T-helper 1 cell treated with Interleukin-12 subunit alpha and Interleukin-12 subunit beta and Interleukin-4 antibody, amounts not matched to agents 30 μg/mL and 1 μg/mL, for 36 hours (primary cell): Measurements from ENCODE around the gene AFF3.
"Not testable (repeated sequence)": the region's sequence is repeated elsewhere in the genome, so short reads cannot be mapped to it uniquely, and the experiment has no call there.

Experiments used
- H3K27ac Mint-ChIP-seq: one replicate; pipeline ENCODE4 v1.8.0; 2021; ENCODE audit warnings: mild to moderate bottlenecking, mixed read lengths
- H3K27me3 Mint-ChIP-seq: one replicate; pipeline ENCODE4 v1.8.0; 2021; ENCODE audit warnings: low read depth, mixed read lengths
- H3K36me3 Mint-ChIP-seq: one replicate; pipeline ENCODE4 v1.8.0; 2021; ENCODE audit warnings: low read depth, mixed read lengths
- H3K4me1 Mint-ChIP-seq: one replicate; pipeline ENCODE4 v1.8.0; 2021; ENCODE audit warnings: low read depth, mixed read lengths
- H3K4me3 Mint-ChIP-seq: one replicate; pipeline ENCODE4 v1.8.0; 2021; ENCODE audit warnings: mild to moderate bottlenecking, moderate library complexity, mixed read lengths
- H3K9me3 Mint-ChIP-seq: one replicate; pipeline ENCODE4 v1.8.0; 2021; ENCODE audit warnings: mixed read lengths

AFF3 gene

DNA sequence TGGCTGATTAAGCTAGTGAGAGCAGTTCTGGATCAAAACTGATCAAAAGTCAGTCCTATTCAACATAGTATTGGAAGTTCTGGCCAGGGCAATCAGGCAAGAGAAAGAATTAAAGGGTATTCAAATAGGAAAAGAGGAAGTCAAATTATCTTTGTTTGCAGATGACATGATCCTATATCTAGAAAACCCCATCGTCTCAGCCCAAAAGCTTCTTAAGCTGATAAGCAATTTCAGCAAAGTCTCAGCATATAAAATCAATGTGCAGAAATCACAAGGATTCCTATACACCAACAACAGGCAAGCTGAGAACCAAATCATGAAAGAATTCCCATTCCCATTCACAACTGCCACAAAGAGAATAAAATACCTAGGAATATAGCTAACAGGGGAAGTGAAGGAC is 368.7 kb downstream of the AFF3 start:
- not testable (repeated sequence) for H3K36me3 Mint-ChIP-seq, H3K27me3 Mint-ChIP-seq, H3K4me3 Mint-ChIP-seq, H3K27ac Mint-ChIP-seq, H3K9me3 Mint-ChIP-seq, H3K4me1 Mint-ChIP-seq

DNA sequence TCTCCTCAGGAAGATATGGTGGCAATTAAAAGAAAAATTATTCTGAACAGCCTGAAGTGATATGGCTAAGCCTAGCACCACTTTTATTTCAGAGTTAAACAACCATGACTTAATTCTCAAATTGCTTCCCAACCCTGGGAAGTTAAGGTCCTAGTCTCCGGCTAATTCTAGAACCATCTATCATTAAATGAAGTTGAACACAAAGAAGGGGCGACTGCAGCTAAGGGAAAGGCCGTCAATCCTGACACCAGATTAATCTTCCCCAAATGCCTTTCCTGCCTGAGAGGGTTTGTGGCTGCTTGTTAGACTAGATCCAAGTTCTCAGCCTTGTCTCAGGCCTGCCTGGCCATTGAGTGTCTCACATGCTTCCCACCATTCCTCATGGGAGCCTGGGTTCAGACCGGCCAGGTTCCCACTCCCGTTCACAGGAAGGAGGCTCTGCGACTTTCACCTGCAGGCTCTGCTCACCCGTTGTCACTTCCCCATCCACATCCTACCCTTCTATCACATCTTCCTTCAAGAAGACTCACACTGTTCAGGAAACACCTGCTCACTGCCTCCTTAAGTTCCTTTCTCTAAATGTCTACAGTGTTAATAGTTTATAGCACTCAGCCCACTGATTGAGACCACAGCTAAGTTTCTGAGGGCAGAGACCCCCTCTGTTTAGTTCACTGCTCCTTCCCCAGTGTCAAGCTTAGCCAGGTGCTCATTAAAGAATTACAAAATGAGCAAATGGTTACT is 369.6 kb downstream of the AFF3 start:
- peaks cover 9% of the 10 kb centered on the region for H3K9me3 Mint-ChIP-seq
- no peak overlapping the region for H3K27ac Mint-ChIP-seq
- H3K36me3 Mint-ChIP-seq, result no peaks in the 10 kb centered on the region
- no peaks in the 10 kb centered on the region for H3K27me3 Mint-ChIP-seq
- H3K4me1 Mint-ChIP-seq, result no peaks in the 10 kb centered on the region
- no peak overlapping the region for H3K4me3 Mint-ChIP-seq

DNA sequence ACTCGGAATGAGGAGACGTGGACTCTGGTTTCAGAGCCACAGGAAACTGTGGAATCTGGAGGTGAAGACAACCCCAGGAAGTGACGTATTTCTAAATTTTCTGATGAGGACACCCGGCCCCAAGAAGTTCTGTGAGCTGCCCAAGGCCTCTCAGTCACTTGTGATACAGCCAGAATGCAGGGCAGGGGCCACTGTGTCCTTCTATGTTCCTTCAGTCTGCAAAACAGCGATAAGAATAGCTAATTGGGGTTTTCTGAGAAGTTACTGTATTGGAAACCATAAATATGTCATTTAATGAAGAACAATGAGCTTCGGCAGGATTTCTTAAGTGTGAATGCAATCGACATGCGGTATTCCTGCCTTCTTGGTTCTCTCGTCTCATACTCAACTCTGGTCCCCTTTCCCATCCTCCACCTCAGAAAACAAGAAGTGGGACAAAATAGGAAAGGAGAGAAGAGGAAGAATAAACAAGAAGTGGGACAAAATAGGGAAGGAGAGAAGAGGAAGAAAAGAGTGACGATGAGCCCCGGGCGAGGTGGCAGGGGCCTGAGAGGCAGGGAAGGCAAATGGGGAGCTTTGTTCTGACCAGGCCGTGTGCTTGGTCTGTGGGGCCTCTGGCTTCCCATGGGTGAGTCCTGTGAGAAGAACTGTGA is 370.6 kb downstream of the AFF3 start:
- Mint-ChIP-seq H3K27ac (no peak overlapping the region), H3K4me1 (no peaks in the 10 kb centered on the region), H3K36me3 (no peaks in the 10 kb centered on the region), H3K9me3 (peaks cover 9% of the 10 kb centered on the region), H3K27me3 (no peaks in the 10 kb centered on the region), H3K4me3 (no peak overlapping the region)

DNA sequence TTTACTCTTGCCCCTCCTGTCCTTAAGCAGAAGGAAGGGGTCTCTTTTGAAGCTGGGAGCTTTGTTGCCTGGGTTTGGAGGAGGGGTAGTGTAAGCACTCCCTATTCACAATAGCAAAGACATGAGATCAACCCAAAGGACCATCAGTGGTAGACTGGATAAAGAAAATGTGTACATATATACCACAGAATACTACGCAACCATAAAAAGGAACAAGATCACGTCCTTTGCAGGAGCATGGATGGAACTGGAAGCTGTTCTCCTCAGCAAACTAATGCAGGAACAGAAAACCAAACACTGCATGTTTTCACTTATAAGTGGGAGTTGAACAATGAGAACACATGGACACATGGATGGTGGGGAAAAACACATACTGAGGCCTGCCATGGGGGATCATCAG is 371.5 kb downstream of the AFF3 start:
- no peak overlapping the region for H3K4me3 Mint-ChIP-seq
- H3K9me3 Mint-ChIP-seq, result peaks cover 9% of the 10 kb centered on the region
- H3K36me3 Mint-ChIP-seq, result no peaks in the 10 kb centered on the region

DNA sequence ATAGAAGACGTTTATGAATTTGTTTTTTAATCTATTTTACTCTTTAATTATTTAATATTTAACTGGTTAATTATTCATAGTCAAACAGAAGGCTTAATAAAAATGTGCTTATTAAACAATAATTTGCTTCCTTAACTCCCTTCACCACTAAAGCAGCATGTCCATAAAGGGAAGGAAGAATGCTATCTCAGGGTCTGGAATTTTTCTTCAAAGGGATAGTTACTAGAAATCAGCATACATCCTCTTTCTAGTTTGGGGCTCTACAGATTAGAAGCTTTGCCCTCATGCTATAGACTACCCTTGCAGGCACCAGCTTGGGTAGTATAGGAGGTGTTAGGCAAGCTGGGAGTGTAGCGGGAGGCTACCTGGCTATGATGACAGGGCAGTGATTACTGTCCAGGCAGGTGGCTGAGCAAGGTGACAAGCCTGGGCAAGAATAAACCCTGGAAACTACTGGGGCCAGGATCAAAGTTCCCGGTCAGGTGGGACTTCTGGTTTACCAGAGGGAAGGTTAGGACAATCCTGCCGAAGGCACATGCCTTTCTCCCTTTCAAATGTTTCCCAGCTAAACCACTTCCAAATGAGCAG is 376.6 kb downstream of the AFF3 start:
- no peaks in the 10 kb centered on the region for H3K27me3 Mint-ChIP-seq
- H3K27ac Mint-ChIP-seq, result no peak overlapping the region
- H3K36me3 Mint-ChIP-seq, result no peaks in the 10 kb centered on the region
- H3K4me1 Mint-ChIP-seq, result no peaks in the 10 kb centered on the region
- peaks cover 9% of the 10 kb centered on the region for H3K9me3 Mint-ChIP-seq
- H3K4me3 Mint-ChIP-seq, result no peak overlapping the region

More for the DNA sequence above, 371.5 kb downstream of the AFF3 start:
- Mint-ChIP-seq H3K27ac (no peak overlapping the region), H3K27me3 (no peaks in the 10 kb centered on the region), H3K4me1 (no peaks in the 10 kb centered on the region)

DNA sequence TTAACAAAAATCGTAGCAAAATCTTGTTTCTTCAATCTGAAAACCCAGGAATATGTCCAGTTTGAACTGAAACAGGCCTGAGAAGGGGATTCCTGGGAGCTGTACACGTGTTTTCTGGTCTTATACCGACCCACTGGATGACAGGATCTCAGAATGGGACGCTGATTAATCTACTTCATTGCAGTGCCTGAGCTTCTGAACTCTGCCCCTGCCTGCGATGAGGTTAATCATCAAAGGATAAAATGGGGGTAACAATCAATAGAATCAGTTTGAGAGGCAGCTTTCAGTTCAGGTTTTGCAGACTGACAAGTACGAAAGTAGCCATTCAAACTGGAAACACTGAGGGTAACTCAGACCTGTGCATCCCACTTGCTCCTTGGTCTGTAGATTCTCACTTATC is 378.6 kb downstream of the AFF3 start:
- no peaks in the 10 kb centered on the region for H3K36me3 Mint-ChIP-seq
- H3K4me1 Mint-ChIP-seq, result no peaks in the 10 kb centered on the region
- H3K9me3 Mint-ChIP-seq, result no peaks in the 10 kb centered on the region
- no peaks in the 10 kb centered on the region for H3K27me3 Mint-ChIP-seq
- H3K27ac Mint-ChIP-seq, result no peak overlapping the region
- H3K4me3 Mint-ChIP-seq, result no peak overlapping the region

DNA sequence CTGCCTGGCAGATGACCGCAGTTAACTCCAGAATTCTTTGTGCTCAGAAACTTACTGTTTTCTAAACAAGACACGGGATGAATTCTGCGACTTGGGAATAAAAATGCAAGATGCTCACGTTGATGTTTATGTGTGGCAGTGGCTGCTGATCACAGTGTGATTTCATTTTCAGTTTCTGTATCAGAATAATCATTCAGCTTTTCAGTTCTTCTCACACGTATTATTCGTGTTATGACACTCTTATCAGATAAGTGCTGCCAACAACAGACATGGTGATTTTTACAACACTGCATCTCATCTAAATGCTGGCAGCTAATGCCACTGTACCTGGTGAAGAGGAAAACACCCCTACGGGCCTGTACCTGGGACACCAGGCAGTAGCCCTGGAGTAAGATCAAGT is 379.7 kb downstream of the AFF3 start:
- Mint-ChIP-seq H3K4me3 (no peak overlapping the region), H3K36me3 (no peaks in the 10 kb centered on the region), H3K27me3 (no peaks in the 10 kb centered on the region), H3K27ac (no peak overlapping the region), H3K9me3 (no peaks in the 10 kb centered on the region), H3K4me1 (no peaks in the 10 kb centered on the region)

DNA sequence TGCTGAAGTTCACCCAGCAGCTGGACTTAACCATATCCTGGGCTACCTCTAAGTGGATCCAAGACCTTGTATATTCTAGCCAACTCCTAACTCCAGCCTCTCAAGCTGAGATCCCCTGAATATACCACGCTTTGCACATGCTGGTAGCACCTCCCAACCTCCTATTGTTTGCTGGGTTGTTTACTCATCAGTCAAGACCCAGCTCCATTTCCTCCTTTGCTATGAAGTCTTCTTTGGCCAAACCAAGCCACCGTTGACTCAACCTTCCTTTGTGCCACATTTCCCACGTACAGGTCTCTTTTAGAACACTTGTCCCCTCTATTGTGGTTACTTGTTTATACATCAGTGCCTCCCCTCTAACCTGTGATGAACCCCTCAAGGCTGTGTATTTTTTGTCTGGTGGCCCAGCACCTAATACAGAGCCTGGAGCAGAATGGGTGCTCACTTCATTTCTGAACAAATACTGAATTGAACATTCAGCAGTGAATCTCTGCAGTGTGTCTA is 384.7 kb downstream of the AFF3 start:
- H3K27me3 Mint-ChIP-seq, result no peaks in the 10 kb centered on the region
- no peaks in the 10 kb centered on the region for H3K36me3 Mint-ChIP-seq
- H3K4me3 Mint-ChIP-seq, result no peak overlapping the region
- no peaks in the 10 kb centered on the region for H3K4me1 Mint-ChIP-seq
- H3K9me3 Mint-ChIP-seq, result no peaks in the 10 kb centered on the region
- H3K27ac Mint-ChIP-seq, result no peak overlapping the region

DNA sequence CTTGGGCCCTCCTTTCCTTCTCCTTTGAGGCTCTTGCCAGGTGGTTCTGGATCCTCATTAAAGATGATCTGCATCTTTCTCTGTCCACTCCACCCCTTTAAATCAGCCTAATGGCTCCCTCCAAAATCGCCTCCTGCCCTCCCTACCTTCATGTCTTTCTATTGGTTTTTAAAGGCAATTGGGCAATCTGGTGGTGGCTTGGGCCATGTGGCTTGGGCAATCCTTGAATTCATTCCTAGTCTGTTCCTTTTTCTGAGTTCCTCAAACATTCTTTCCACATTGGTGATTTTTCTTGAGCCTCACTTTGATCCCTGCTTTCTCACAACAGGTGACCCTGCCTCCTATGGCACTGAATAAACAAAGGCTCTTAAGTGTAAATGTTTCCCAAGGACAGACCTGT is 386.3 kb downstream of the AFF3 start:
- Mint-ChIP-seq H3K9me3 (no peaks in the 10 kb centered on the region), H3K36me3 (no peaks in the 10 kb centered on the region), H3K27me3 (no peaks in the 10 kb centered on the region), H3K27ac (no peak overlapping the region), H3K4me3 (no peak overlapping the region), H3K4me1 (no peaks in the 10 kb centered on the region)

DNA sequence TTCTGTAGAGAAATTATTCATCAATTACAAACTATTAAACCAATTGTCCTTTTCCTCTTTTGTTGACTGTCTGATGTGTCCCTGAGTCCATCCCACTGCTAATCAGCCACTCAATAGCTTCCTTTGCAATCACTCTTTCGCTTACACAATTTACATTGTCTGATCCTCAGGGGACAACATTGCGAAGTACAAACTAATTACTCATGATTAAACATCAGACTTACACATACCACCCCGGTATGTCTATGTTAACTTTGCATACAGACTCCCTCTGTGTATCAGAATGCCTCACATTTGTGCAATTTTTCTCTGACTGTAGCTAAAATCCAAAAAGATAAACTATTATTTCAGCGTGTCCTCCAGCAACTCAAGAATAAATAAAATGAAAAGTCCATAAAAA is 388.2 kb downstream of the AFF3 start:
- no peaks in the 10 kb centered on the region for H3K4me1 Mint-ChIP-seq
- H3K27me3 Mint-ChIP-seq, result no peaks in the 10 kb centered on the region
- no peaks in the 10 kb centered on the region for H3K36me3 Mint-ChIP-seq
- H3K9me3 Mint-ChIP-seq, result no peaks in the 10 kb centered on the region
- no peak overlapping the region for H3K27ac Mint-ChIP-seq
- no peak overlapping the region for H3K4me3 Mint-ChIP-seq

DNA sequence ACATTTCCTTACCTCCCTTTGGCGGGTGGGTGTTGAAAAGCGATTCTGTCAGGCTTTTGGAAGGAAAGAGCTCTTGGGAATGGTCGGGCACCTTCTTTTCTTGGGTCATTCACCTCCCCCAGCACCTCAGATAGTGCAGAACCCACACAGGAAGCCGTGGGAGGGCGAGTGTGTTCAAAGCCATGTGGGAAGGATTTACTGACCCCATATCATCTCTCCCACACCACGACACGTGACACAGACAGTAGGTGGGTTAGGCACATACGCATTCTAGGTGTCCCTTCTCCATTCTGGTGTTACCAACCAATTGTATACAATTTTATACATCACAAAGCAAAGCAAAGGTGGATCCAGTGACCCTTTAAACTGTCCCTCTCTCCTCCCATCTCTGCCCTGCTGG is 388.9 kb downstream of the AFF3 start:
- Mint-ChIP-seq H3K27ac (no peak overlapping the region), H3K4me3 (no peak overlapping the region), H3K9me3 (no peaks in the 10 kb centered on the region), H3K36me3 (no peaks in the 10 kb centered on the region), H3K4me1 (no peaks in the 10 kb centered on the region), H3K27me3 (no peaks in the 10 kb centered on the region)

DNA sequence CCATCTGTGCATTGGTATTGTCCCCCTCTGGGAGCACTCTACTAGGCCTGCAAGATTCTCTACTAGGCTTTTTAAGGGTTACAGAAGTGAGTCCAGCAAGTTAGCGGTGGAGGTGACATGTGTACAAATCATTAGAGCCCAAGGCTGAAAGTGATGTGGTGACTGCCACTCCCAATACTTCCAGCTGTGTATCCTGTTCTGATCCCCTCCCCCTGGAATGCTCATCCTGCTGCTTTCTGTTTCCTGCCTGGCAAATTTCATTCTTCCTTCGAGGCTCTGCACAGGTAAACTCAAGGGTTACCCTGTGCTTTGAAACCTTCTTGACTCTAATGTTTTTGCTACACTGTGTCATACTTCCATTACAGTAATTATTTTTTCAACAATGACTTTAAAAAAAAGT is 394.0 kb downstream of the AFF3 start:
- Mint-ChIP-seq H3K27me3 (no peaks in the 10 kb centered on the region), H3K4me1 (no peaks in the 10 kb centered on the region), H3K4me3 (no peak overlapping the region), H3K36me3 (no peaks in the 10 kb centered on the region), H3K27ac (no peak overlapping the region), H3K9me3 (no peaks in the 10 kb centered on the region)

DNA sequence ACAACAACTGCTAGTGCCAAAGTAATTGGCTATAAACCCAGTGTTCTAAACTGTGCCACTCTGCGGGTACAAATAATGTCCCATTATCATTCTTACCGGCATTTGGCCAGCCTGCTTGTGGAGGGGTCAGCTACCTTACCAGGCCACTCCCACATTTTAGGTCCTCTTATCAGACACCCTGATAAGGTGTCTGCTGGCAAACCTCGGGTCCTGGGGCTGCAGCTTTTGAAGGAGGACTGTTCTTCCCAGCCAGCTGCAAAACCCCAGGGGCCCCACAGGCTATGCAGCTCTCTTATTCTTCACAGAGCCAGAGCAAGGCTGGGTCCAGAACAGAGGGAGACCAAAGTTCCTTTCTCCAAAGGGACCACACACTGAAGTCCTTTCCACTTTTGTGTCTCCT is 394.5 kb downstream of the AFF3 start:
- Mint-ChIP-seq H3K9me3 (no peaks in the 10 kb centered on the region), H3K4me3 (no peak overlapping the region), H3K27ac (no peak overlapping the region), H3K36me3 (no peaks in the 10 kb centered on the region), H3K4me1 (no peaks in the 10 kb centered on the region), H3K27me3 (no peaks in the 10 kb centered on the region)

DNA sequence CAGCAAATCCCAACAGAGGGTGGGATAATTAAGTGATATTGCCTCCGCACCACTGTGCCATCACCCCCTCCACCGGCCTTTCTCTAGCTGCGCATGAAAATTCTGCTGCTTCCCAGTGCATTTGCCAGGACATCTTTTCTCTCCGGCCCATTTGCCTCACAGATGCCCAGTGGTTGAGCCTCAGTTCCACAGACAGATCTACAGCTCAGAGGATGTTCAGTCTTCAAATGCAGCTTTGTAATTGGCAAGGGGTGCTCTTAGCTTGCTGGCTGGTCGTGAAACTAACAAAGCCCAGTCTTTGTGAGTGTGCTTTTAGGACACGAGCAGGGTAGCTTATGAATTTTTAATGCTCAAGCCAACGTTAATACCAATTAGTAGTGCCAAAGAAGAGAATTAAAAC is 399.2 kb downstream of the AFF3 start:
- H3K4me3 Mint-ChIP-seq, result no peak overlapping the region
- H3K27me3 Mint-ChIP-seq, result no peaks in the 10 kb centered on the region
- H3K4me1 Mint-ChIP-seq, result no peaks in the 10 kb centered on the region
- H3K27ac Mint-ChIP-seq, result no peak overlapping the region
- H3K9me3 Mint-ChIP-seq, result no peaks in the 10 kb centered on the region
- no peaks in the 10 kb centered on the region for H3K36me3 Mint-ChIP-seq

DNA sequence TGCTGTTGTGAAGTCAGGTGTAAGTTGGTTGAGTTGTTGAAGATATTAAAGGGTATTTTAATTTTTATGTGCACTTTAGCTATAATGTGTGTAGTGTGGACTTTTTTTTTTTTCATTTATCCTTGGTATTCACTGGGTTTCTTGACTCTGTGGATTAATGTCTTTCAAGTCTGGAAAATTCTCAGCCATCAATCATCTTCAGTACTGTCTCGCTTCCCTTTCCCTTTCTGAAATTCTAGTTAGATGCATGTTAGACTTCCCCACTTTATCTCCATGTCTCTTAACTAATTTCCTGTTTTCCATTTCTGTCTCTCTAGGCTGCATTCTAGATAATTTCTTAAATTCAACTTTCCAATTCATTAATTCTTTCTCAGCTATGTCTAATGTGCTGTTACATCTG is 404.9 kb downstream of the AFF3 start:
- Mint-ChIP-seq H3K4me3 (no peak overlapping the region), H3K27ac (no peak overlapping the region), H3K4me1 (no peaks in the 10 kb centered on the region), H3K9me3 (no peaks in the 10 kb centered on the region), H3K27me3 (no peaks in the 10 kb centered on the region), H3K36me3 (no peaks in the 10 kb centered on the region)
